NCI-H146 treated with DMSO at 0.1 percent for 48 hours (cell line): Measurements from ENCODE around the gene EPAS1.

ENCODE experiments used
- DNase-seq: peaks from one replicate; lab custom pipeline; 2025; ENCODE audit not compliant: unreplicated experiment; lab: John Stamatoyannopoulos, UW

Gene EPAS1

DNA sequence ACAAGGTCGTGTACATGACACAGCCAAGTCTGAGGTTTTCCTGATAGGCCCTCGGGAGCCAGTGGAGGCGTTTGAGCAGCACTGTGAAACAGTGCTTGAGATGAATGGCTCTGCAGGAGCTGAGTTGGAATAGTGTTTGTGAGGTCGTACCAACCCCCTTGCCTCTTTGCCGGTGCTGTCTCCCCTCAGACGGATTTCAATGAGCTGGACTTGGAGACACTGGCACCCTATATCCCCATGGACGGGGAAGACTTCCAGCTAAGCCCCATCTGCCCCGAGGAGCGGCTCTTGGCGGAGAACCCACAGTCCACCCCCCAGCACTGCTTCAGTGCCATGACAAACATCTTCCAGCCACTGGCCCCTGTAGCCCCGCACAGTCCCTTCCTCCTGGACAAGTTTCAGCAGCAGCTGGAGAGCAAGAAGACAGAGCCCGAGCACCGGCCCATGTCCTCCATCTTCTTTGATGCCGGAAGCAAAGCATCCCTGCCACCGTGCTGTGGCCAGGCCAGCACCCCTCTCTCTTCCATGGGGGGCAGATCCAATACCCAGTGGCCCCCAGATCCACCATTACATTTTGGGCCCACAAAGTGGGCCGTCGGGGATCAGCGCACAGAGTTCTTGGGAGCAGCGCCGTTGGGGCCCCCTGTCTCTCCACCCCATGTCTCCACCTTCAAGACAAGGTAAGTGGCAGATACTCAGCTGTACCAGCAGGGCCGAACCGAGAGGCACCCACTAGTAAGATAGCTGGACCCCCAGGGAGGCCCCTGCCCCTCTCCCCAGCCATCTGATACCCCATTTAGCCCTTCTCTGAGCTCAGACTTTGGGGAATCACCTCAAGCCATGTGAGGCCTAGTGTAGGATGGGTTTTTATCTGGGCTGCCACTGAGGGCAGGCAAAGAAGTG lies 83.1 kb downstream of the EPAS1 start:
- no peak for DNase-seq

GRCh38 chr2:46381263-46381849 lies 84.1 kb downstream of the EPAS1 start:
- no peak for DNase-seq

GRCh38 chr2:46381871-46382270 lies 84.7 kb downstream of the EPAS1 start:
- DNase-seq: no peak

- DNase-seq: no peak
Measured at GRCh38 chr2:46382331-46383112, 85.3 kb downstream of the EPAS1 start.

DNA sequence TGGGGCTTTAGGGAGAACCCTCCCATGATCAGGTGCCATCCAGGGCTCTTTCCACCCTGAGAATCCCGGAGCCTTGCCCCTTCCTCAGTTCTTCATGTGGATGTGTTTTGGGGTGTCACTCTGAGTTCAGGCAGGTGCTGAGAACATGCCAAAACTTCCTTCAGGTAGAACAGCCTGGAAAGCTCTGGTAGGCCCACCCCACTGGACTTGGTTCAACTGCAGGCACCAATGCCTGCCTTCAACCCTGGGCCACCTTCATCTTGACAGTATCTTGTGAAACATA lies 85.8 kb downstream of the EPAS1 start:
- no peak for DNase-seq

GRCh38 chr2:46383784-46384456 lies 86.7 kb downstream of the EPAS1 start:
- no peak for DNase-seq

DNA sequence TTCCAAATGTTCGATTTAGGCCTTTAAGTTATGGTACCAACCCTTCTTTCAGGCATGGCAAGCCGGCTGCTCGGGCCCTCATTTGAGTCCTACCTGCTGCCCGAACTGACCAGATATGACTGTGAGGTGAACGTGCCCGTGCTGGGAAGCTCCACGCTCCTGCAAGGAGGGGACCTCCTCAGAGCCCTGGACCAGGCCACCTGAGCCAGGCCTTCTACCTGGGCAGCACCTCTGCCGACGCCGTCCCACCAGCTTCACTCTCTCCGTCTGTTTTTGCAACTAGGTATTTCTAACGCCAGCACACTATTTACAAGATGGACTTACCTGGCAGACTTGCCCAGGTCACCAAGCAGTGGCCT lies 87.2 kb downstream of the EPAS1 start:
- DNase-seq: no peak

- no peak for DNase-seq
Measured at GRCh38 chr2:46385786-46386577, 88.8 kb downstream of the EPAS1 start.

GRCh38 chr2:46386763-46387162 lies 89.6 kb downstream of the EPAS1 start:
- DNase-seq: no peak

DNA sequence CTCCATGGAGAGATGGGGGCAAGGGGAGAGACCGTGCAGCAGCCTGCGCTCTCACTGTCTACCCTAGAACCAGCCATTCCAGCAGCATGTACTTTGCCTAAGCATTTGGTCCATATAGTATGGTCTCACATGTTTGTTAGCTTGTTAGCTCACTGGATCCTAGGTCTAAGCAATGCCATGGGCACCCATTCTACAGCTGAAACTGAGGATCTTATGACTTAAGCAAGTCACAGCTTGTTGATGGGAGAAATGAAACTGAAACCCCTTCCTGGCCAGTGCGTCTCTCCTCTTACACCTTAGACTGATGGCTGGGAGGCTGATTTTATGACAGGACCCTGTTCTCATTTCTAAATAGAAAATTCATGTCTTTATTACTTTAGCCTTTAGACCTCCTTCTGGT lies 90.1 kb downstream of the EPAS1 start:
- no peak for DNase-seq

DNA sequence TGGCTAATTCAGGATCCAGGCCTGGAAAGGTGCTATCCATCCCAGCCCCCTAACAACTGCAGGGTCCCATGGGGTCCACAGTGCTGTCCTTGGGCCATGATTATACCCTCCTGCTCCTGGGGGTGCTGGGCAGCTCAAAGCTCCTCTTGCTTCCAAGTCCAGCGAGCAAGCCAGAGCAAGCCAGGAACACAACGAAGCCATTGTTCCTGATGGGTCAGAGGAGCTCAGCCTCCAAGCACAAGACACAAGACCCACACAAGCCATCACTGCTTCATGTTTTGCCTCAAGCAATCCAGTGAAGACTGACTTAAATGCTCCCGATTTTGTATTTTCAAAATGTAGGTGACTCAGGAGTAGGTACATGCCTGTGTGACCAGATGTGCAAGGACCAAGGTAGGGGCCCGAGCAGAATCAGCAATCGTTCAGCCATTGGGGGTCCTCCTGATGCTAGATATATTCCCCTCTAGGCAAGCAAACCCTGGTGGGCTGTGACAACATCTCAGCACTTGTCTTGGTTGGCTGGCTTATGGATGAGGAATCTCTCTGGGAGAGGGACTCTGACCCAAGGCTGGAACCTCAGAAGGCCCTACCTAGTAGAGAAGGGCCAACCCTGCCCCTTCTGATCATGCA lies 90.8 kb downstream of the EPAS1 start:
- no peak for DNase-seq

GRCh38 chr2:46388881-46389280 lies 91.7 kb downstream of the EPAS1 start:
- DNase-seq: no peak

DNA sequence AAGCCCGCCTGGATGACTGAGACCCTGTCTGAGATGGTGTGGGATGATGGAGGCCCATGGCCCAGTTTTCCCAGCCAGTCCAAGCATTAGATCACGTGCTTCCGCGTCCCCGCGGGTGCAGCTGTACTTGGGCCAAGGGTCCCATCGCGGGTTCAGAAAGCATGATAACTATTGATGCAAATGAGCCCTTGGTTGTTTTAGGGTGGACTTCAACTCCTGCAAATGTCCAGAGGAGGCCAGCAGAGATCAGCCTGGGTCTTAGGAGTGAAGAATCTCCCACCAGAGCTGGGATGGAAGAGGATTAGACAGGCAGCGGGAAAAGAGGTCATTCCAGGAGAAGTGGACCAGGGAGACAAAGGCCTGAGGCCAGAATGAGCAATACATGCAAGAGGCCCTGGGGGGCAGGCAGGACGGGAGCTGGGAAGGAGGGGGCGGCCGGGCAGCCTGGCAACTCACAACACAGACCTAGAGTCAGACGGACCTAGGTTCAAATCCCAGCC lies 92.3 kb downstream of the EPAS1 start:
- DNase-seq: no peak

DNA sequence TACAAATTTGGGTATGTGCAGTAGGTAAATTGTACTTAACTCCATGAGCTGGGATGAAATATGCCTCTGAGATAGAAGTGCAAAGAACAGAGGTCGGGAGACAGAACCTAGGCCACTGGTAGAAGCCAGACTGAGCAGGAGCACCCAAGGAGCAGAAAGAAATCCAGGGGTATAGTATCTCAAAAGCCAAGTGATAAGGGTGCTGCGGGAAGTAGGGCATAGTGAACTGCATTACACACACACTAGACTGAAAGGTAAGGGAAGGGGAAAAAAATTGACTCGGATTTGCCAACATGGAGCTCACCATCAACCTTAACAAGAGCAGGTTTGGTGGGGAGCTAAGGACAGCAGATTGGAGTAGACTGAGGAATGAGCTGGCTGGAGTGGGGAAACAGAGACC lies 92.8 kb downstream of the EPAS1 start:
- DNase-seq: no peak

DNA sequence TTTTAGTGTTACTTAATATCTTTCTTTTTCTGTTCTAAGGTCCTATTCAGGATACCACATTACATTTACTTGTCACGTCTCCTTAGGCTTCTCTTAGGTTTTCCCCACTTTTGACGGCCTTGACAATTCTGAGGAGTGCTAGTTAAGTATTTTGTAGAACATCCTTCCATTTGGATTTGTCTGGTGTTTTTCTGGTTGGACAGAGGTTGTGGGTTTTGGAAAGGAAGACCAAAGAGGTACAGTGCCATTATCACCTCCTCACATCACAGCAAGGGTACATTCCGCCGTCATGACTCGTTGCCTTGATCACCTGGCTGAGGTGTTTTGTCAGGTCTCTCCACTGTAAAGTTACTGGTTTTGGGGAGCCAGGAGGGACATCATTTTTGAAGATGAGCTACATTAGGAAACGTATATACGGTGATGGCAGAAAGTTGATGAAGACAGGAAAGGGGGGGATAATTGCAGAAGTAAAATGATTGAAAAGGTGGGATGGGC lies 93.7 kb downstream of the EPAS1 start:
- DNase-seq: no peak

- no peak for DNase-seq
Measured at GRCh38 chr2:46392561-46393346, 95.5 kb downstream of the EPAS1 start.

- DNase-seq: no peak
Measured at GRCh38 chr2:46393347-46393820, 96.2 kb downstream of the EPAS1 start.

DNA sequence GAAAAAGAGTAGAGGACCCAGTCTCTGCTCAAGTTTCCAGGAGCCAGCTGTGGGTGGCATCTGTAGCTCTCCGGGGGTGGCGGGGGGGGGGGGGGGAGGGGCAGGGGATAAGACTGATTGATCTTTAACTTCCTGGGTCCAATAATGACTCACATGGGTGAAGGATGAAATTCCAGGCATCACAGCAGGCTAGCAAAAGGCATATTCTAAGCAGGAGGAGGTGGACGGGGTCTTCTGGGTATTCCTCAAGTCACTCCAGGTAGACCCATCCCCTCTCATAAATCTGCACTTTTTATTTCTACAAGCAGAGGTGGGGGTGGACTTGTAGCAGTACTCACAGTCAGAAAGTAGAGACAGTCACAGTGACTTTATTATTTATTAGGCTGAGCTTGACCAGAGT lies 96.7 kb downstream of the EPAS1 start:
- DNase-seq: no peak
